Measurements from ENCODE around the gene SERPINA6. TPM values are rescaled to one million over a fixed set of nuclear protein-coding genes. Genes with fewer than 3 reads are reported as not detected.
"Not testable (repeated sequence)": the region's sequence is repeated elsewhere in the genome, so short reads cannot be mapped to it uniquely, and the experiment has no call there.

Gene SERPINA6
- total RNA-seq, 1 experiment from 2014 or later: not detected

- H3K27ac Mint-ChIP-seq (ENCODE audit: low read depth, unreplicated experiment): no peak overlapping the region
- H3K4me3 Mint-ChIP-seq (ENCODE audit: unreplicated experiment): no peak overlapping the region
- intact Hi-C loops (cut with micrococcal nuclease): loop anchor here (10.0 kb wide), 1 partner anchor 182 kb away; no protein-coding TSS in a partner anchor
- H3K9me3 Mint-ChIP-seq (ENCODE audit: unreplicated experiment): peaks cover 8% of the 10 kb centered on the region
- ChIA-PET POLR2A (no interaction called here), CTCF (no interaction called here)
- peaks cover 6% of the 10 kb centered on the region for H3K36me3 Mint-ChIP-seq (ENCODE audit: insufficient read depth, unreplicated experiment)
- no peaks in the 10 kb centered on the region for H3K27me3 Mint-ChIP-seq (ENCODE audit: insufficient read depth, unreplicated experiment)
- no TSS peak for BruUV-seq (replicated peaks)
- DNase-seq (ENCODE audit: unreplicated experiment): no peak
- H3K4me1 Mint-ChIP-seq (ENCODE audit: insufficient read depth, unreplicated experiment): no peaks in the 10 kb centered on the region
- no peak for TF ChIP-seq CTCF (IDR thresholded peaks at IDR 0.05; ENCODE audit: unreplicated experiment)
These were observed 20.0 kb downstream of the SERPINA6 start for GRCh38 chr14:94303111-94303510.

DNA sequence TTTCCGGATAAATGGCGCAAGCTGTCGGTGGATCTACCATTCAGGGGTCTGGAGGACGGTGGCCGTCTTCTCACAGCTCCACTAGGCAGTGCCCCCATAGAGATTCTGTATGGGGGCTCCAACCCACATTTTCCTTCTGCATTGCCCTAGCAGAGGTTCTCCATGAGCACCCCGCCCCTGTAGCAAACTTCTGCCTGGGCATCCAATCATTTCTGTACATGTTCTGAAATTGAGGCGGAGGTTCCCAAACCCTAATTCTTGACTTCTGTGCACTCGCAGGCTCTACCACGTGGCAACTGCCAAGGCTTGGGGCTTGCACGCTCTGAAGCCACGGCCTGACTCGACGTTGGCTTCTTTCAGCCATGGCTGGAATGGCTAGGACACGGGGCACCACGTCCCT is 25.0 kb downstream of the SERPINA6 start:
- no peaks in the 10 kb centered on the region for H3K9me3 Mint-ChIP-seq (ENCODE audit: unreplicated experiment)
- CTCF ChIA-PET: no interaction called here
- BruUV-seq (replicated peaks): no TSS peak
- no peak for TF ChIP-seq CTCF (IDR thresholded peaks at IDR 0.05; ENCODE audit: unreplicated experiment)
- DNase-seq (ENCODE audit: unreplicated experiment): no peak
- no peak overlapping the region for H3K27ac Mint-ChIP-seq (ENCODE audit: low read depth, unreplicated experiment)
- H3K4me1 Mint-ChIP-seq (ENCODE audit: insufficient read depth, unreplicated experiment): no peaks in the 10 kb centered on the region
- no peak overlapping the region for H3K4me3 Mint-ChIP-seq (ENCODE audit: unreplicated experiment)
- intact Hi-C loops (cut with micrococcal nuclease): no loop called here
- POLR2A ChIA-PET: no interaction called here
- H3K27me3 Mint-ChIP-seq (ENCODE audit: insufficient read depth, unreplicated experiment): no peaks in the 10 kb centered on the region
- peaks cover under 1% of the 10 kb centered on the region for H3K36me3 Mint-ChIP-seq (ENCODE audit: insufficient read depth, unreplicated experiment)

- H3K4me3 Mint-ChIP-seq (ENCODE audit: unreplicated experiment); POLR2A ChIA-PET; DNase-seq (ENCODE audit: unreplicated experiment); BruUV-seq (replicated peaks); H3K27ac Mint-ChIP-seq (ENCODE audit: low read depth, unreplicated experiment); intact Hi-C loops (cut with micrococcal nuclease); H3K36me3 Mint-ChIP-seq (ENCODE audit: insufficient read depth, unreplicated experiment); H3K9me3 Mint-ChIP-seq (ENCODE audit: unreplicated experiment); CTCF ChIA-PET; H3K4me1 Mint-ChIP-seq (ENCODE audit: insufficient read depth, unreplicated experiment); H3K27me3 Mint-ChIP-seq (ENCODE audit: insufficient read depth, unreplicated experiment): not testable (repeated sequence)
These were observed 27.0 kb downstream of the SERPINA6 start for GRCh38 chr14:94296181-94296545.

GRCh38 chr14:94295360-94296180 is 27.6 kb downstream of the SERPINA6 start:
- Mint-ChIP-seq H3K27ac (ENCODE audit: low read depth, unreplicated experiment) (no peak overlapping the region), H3K9me3 (ENCODE audit: unreplicated experiment) (no peaks in the 10 kb centered on the region), H3K36me3 (ENCODE audit: insufficient read depth, unreplicated experiment) (peaks cover 4% of the 10 kb centered on the region), H3K27me3 (ENCODE audit: insufficient read depth, unreplicated experiment) (no peaks in the 10 kb centered on the region), H3K4me3 (ENCODE audit: unreplicated experiment) (no peak overlapping the region), H3K4me1 (ENCODE audit: insufficient read depth, unreplicated experiment) (no peaks in the 10 kb centered on the region)
- ChIA-PET POLR2A (no interaction called here), CTCF (interaction anchor here (0.6 to 0.7 kb wide), 2 partner anchors 127 to 259 kb away, joined by 3 read pairs; no protein-coding TSS in a partner anchor)
- intact Hi-C loops (cut with micrococcal nuclease): no loop called here
- DNase-seq (ENCODE audit: unreplicated experiment): no peak
- no peak for TF ChIP-seq CTCF (IDR thresholded peaks at IDR 0.05; ENCODE audit: unreplicated experiment)
- no TSS peak for BruUV-seq (replicated peaks)

Data from MCF 10A (cell line).